Calu3 (cell line): ENCODE measurements around the gene NOX5. TPM values are rescaled to one million over a fixed set of nuclear protein-coding genes. Genes with fewer than 3 reads are reported as not detected.
"Not testable (repeated sequence)": the region's sequence is repeated elsewhere in the genome, so short reads cannot be mapped to it uniquely, and the experiment has no call there.

ENCODE experiments used
- BruUV-seq: library from RNA; stranded (reverse); fragments of 400-500 nt; replicated peaks from 2 replicates; lab custom pipeline; 2021; lab: Mats Ljungman, UMichigan
- CTCF ChIA-PET: fragments of 300-600 bp; sonication (Branson Sonifier 250); formaldehyde crosslinking; loops from one replicate; lab custom pipeline; 2022; ENCODE audit warnings: antibody characterized with exemption; lab: Charles Lee
- DNase-seq: peaks from one replicate; pipeline ENCODE4 v3.0.0; 2022
- H3K27ac Mint-ChIP-seq: one replicate; pipeline ENCODE4 v1.8.0; 2022; ENCODE audit warnings: mixed read lengths; ENCODE audit not compliant: unreplicated experiment
- H3K27me3 Mint-ChIP-seq: one replicate; pipeline ENCODE4 v1.8.0; 2022; ENCODE audit warnings: mixed read lengths; ENCODE audit not compliant: unreplicated experiment
- H3K36me3 Mint-ChIP-seq: one replicate; pipeline ENCODE4 v1.8.0; 2022; ENCODE audit warnings: mild to moderate bottlenecking, moderate library complexity, mixed read lengths; ENCODE audit not compliant: insufficient read depth, unreplicated experiment
- H3K4me1 Mint-ChIP-seq: one replicate; pipeline ENCODE4 v1.8.0; 2022; ENCODE audit warnings: mild to moderate bottlenecking, low read depth, mixed read lengths; ENCODE audit not compliant: unreplicated experiment
- H3K4me3 Mint-ChIP-seq: one replicate; pipeline ENCODE4 v1.8.0; 2022; ENCODE audit warnings: mild to moderate bottlenecking, low read depth, moderate library complexity, mixed read lengths; ENCODE audit not compliant: unreplicated experiment
- H3K9me3 Mint-ChIP-seq: one replicate; pipeline ENCODE4 v1.8.0; 2022; ENCODE audit warnings: low read depth, mixed read lengths; ENCODE audit not compliant: unreplicated experiment
- CTCF ChIP-seq: fragments of 200-600 bp; IDR thresholded peaks from one replicate; pipeline ENCODE4 v1.8.0; 2022; ENCODE audit warnings: antibody characterized with exemption; ENCODE audit not compliant: unreplicated experiment
- intact Hi-C: fragments of 100-400 bp; cut with micrococcal nuclease; formaldehyde crosslinking; loops from one replicate; pipeline ENCODE4 v1.10.0; 2022; ENCODE audit not compliant: unreplicated experiment
- total RNA-seq: library from RNA; stranded (reverse); gene quantifications from 2 replicates; pipeline ENCODE4 v1.2.3, GENCODE V29; 2022

Gene NOX5
- total RNA-seq, 1 experiment from 2014 or later: 0.14 TPM

DNA sequence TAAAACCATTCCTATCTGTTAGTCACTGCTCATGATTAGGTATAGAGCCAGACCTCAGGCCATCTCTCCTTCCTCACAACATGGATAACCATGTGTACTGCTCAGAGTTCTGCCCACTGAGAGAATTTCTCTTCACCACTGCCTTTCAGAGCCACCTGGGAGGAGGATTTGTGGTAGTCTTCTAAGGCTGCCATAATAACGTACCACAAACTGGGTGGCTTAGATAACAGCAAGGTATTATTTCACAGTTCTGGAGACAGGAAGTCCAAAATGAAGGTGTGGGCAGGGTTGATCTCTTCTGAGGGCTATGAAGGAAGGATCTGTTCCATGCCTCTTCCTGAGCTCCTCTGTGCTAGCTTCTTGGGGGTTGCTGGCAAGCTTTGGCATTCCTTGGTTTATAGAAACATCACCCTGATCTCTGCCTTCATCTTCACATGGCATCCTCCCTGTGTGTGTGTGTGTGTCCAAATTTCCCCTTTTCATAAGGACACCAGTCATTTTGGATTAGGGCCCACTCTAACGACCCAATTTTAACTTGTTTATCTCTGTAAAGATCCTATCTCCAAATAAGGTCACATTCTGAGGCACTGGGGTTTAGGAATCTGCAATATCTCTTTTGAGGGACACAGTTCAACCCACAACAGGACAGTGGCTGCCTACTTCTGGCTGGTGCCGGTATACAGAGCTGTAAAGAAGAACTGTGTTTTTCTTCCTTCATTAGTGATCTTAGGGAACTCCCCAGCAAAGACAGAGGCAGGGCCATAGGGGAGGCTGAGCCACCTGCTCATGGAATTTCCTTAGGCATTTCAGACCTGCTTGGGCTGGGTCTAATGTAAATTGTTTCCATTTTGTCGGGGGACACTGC is 42.1 kb upstream of the NOX5 start:
- H3K4me1 Mint-ChIP-seq: no peaks in the 10 kb centered on the region
- H3K9me3 Mint-ChIP-seq: peaks cover 10% of the 10 kb centered on the region
- H3K4me3 Mint-ChIP-seq: no peak overlapping the region
- H3K27me3 Mint-ChIP-seq: peaks cover 42% of the 10 kb centered on the region
- intact Hi-C loops: no loop called here
- H3K36me3 Mint-ChIP-seq: no peaks in the 10 kb centered on the region
- CTCF ChIA-PET: no interaction called here
- H3K27ac Mint-ChIP-seq: no peak overlapping the region
- DNase-seq: no peak
- BruUV-seq: no TSS peak
- TF ChIP-seq CTCF: no peak

DNA sequence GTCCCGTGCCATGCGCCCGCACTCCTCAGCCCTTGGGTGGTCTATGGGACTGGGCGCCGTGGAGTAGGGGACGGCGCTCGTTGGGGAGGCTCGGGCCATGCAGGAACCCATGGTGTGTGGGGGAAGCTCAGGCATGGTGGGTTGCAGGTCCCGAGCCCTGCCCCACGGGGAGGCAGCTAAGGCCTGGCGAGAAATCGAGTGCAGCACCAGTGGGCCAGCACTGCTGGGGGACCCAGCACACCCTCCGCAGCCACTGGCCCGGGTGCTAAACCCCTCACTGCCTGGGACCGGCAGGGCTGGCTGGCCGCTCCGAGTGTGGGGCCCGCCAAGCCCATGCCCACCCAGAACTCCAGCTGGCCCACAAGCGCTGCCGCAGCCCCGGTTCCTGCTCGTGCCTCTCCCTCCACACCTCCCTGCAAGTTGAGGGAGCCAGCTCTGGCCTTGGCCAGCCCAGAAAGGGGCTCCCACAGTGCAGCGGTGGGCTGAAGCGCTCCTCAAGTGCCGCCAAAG is 38.8 kb upstream of the NOX5 start:
- intact Hi-C loops, DNase-seq, H3K9me3 Mint-ChIP-seq, H3K4me1 Mint-ChIP-seq, H3K27ac Mint-ChIP-seq, CTCF ChIA-PET, BruUV-seq, H3K36me3 Mint-ChIP-seq, H3K4me3 Mint-ChIP-seq: not testable (repeated sequence)
- peaks cover 53% of the 10 kb centered on the region for H3K27me3 Mint-ChIP-seq

- H3K27ac Mint-ChIP-seq, H3K4me1 Mint-ChIP-seq, BruUV-seq, H3K4me3 Mint-ChIP-seq, H3K36me3 Mint-ChIP-seq, CTCF ChIA-PET, DNase-seq, H3K9me3 Mint-ChIP-seq, intact Hi-C loops: not testable (repeated sequence)
- peaks cover 71% of the 10 kb centered on the region for H3K27me3 Mint-ChIP-seq
These were observed 37.1 kb upstream of the NOX5 start for GRCh38 chr15:68977426-68977825.

DNA sequence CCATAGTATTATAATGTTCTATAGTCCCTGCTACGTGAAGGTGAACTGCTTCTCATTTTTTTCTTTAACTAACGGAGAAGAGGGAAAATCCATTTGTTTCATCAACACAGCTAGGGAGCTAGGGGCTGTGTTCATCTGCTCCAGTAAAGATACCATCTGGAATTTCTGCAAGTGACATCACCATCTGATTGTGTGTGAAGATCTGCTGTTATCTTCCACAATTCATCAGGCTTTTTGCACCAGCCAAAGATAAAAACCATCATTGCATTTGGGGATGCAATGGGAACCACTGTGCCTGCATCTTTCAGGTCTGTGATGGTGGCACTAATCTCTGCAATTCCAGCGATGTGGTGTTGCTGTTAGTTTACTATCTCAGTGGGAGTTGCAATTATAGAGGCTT is 35.5 kb upstream of the NOX5 start:
- Mint-ChIP-seq H3K27ac (no peak overlapping the region), H3K4me3 (no peak overlapping the region), H3K27me3 (peaks cover 86% of the 10 kb centered on the region), H3K9me3 (no peaks in the 10 kb centered on the region), H3K36me3 (no peaks in the 10 kb centered on the region), H3K4me1 (no peaks in the 10 kb centered on the region)
- BruUV-seq: no TSS peak
- CTCF ChIA-PET: no interaction called here
- no peak for TF ChIP-seq CTCF
- intact Hi-C loops: no loop called here
- DNase-seq: no peak

- no peak overlapping the region for H3K4me3 Mint-ChIP-seq
- BruUV-seq: no TSS peak
- no peak overlapping the region for H3K27ac Mint-ChIP-seq
- DNase-seq: no peak
- H3K27me3 Mint-ChIP-seq: peaks cover 87% of the 10 kb centered on the region
- intact Hi-C loops: no loop called here
- H3K36me3 Mint-ChIP-seq: no peaks in the 10 kb centered on the region
- CTCF ChIA-PET: no interaction called here
- H3K9me3 Mint-ChIP-seq: no peaks in the 10 kb centered on the region
- TF ChIP-seq CTCF: no peak
- H3K4me1 Mint-ChIP-seq: no peaks in the 10 kb centered on the region
These were observed 34.7 kb upstream of the NOX5 start for GRCh38 chr15:68979816-68980215.
